HG02840 (cell line): Measurements from ENCODE around the gene HSPA5.
"Not testable (repeated sequence)": the region's sequence is repeated elsewhere in the genome, so short reads cannot be mapped to it uniquely, and the experiment has no call there.

Experiments used
- ATAC-seq: cut with Tn5 transposase; IDR thresholded peaks from one replicate; pipeline ENCODE4 v1.9.1; 2021; ENCODE audit warnings: mild to moderate bottlenecking, moderate library complexity, moderate number of reproducible peaks; ENCODE audit not compliant: unreplicated experiment, low FRiP score

The HSPA5 gene

GRCh38 chr9:125243792-125244260 is 2.7 kb upstream of the HSPA5 start:
- ATAC-seq: no peak

- peak; percentile 23 for ATAC-seq
Observed at GRCh38 chr9:125241863-125242739, 958 bp upstream of the HSPA5 start.

- ATAC-seq: peak; percentile 11
Observed at GRCh38 chr9:125240649-125240999, 519 bp downstream of the HSPA5 start.

GRCh38 chr9:125239631-125240597 is 1.2 kb downstream of the HSPA5 start:
- no peak for ATAC-seq

GRCh38 chr9:125238915-125239446 is 2.2 kb downstream of the HSPA5 start:
- no peak for ATAC-seq

- ATAC-seq: no peak
Observed at GRCh38 chr9:125238127-125238914, 2.8 kb downstream of the HSPA5 start.

GRCh38 chr9:125236520-125237159 is 4.5 kb downstream of the HSPA5 start:
- ATAC-seq: not testable (repeated sequence)

- ATAC-seq: no peak
Observed at GRCh38 chr9:125235804-125236519, 5.2 kb downstream of the HSPA5 start.

- not testable (repeated sequence) for ATAC-seq
Observed at GRCh38 chr9:125234099-125234498, 7.0 kb downstream of the HSPA5 start.

- no peak for ATAC-seq
Observed at GRCh38 chr9:125233678-125234077, 7.5 kb downstream of the HSPA5 start.

- no peak for ATAC-seq
Observed at GRCh38 chr9:125227761-125228160, 13.4 kb downstream of the HSPA5 start.

- ATAC-seq: not testable (repeated sequence)
Observed at GRCh38 chr9:125224858-125225257, 16.3 kb downstream of the HSPA5 start.

GRCh38 chr9:125218621-125219020 is 22.5 kb downstream of the HSPA5 start:
- ATAC-seq: no peak

GRCh38 chr9:125214186-125214585 is 27.0 kb downstream of the HSPA5 start:
- ATAC-seq: no peak

- no peak for ATAC-seq
Observed at GRCh38 chr9:125204477-125204876, 36.7 kb downstream of the HSPA5 start.

- ATAC-seq: no peak
Observed at GRCh38 chr9:125202846-125203618, 38.1 kb downstream of the HSPA5 start.

GRCh38 chr9:125200216-125201047 is 40.7 kb downstream of the HSPA5 start, which contains the start of gene RABEPK:
RABEPK (plus strand) TSS chr9:125200542; CDS start chr9:125203014, 2,472 bp downstream.
- peak; percentile 94 for ATAC-seq
